HG03342 (cell line): Measurements from ENCODE around the gene PRKD1.

Experiments used
- ATAC-seq: cut with Tn5 transposase; IDR thresholded peaks from one replicate; pipeline ENCODE4 v1.9.1; 2021; ENCODE audit warnings: mild to moderate bottlenecking, moderate library complexity; ENCODE audit not compliant: unreplicated experiment

Gene PRKD1

DNA sequence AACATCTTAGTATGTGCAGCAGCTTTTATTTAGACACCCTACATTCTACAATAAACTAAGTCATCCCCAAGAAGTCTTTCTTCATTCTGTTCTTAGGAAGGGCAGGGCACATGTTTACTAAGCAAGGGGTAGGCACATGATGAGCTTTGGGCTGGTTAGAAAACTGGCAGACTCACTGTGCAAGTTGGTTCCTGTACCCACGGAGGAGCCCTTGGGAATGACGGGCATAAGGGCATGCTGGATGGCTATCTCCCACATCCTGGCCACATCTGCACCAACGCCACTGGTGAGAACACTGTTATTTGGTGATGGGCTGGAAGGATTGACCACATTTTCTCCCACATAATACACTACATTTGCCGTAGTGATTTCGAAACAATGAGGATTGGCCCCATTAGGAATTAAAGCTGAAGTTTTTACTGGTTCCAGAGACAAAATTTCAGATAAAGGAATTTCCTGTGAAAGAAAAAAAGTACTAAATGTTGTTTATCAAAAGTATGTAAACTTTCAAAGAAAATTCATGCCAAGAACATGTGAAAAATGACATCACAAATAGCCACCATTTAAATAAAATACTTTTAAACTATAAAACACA, 297.0 kb downstream of the PRKD1 start:
- ATAC-seq = no peak

- ATAC-seq = no peak
Measured at GRCh38 chr14:29629839-29630238, 297.8 kb downstream of the PRKD1 start.

DNA sequence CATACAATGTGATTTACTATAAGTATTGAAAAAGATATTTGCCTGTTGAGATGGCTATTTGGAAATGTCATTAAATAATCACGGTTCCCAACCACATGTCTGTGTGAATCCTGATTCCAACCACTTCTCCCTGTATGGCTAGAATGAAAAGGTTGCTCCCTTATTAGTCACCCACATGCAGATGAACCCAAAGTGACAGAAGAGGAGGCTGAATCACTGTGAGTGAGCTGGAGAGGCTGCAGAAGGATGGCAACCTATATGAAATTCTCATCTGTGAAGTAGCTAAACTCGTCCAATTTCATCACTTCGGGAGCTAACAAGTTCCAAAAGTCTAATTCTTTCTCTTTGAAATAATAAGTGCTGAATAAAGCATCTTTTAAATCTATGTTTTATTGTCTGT, 300.5 kb downstream of the PRKD1 start:
- ATAC-seq = no peak

- ATAC-seq = no peak
Measured at GRCh38 chr14:29618323-29619067, 309.2 kb downstream of the PRKD1 start.

- no peak for ATAC-seq
Measured at GRCh38 chr14:29616922-29617321, 310.7 kb downstream of the PRKD1 start.

DNA sequence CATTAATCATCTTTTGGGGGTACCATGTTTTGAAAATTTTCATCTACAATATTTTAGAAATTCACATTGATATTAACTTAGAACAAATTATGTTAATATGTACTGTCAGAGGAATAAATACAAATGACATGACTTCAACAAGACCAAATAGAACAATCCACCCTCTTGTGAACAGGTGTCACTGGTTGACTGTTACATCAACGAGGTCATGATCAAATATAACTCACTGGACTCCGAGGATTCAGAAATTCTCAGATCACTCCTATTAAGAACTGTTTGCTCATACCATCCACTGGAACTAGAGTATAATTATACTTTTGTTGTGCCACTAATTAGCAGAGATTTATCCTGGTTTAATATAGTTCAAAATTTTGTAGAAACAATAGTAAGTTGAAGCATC, 318.8 kb downstream of the PRKD1 start:
- ATAC-seq = no peak

DNA sequence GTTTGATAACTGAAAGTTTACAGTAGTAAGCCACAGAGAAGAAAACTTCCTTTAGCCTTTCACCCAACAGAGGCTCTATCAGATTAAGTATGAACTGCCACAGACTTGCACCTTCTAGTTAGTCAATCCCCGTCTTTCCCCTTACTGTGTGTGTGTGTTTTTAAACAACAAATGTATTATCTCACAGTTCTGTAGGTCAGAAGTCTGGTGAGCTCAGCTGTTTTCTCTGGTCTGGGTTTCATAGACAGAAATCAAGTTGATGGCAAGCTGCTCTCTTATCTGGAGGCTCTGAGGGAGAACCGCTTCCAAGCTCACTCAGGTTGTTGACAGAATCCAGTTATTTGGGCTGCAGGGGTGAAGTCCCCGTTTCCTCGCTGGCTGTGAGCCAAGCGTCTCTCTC, 320.5 kb downstream of the PRKD1 start:
- ATAC-seq = no peak

GRCh38 chr14:29603696-29604095, 324.0 kb downstream of the PRKD1 start:
- ATAC-seq = no peak

- no peak for ATAC-seq
Measured at GRCh38 chr14:29601616-29602015, 326.0 kb downstream of the PRKD1 start.

DNA sequence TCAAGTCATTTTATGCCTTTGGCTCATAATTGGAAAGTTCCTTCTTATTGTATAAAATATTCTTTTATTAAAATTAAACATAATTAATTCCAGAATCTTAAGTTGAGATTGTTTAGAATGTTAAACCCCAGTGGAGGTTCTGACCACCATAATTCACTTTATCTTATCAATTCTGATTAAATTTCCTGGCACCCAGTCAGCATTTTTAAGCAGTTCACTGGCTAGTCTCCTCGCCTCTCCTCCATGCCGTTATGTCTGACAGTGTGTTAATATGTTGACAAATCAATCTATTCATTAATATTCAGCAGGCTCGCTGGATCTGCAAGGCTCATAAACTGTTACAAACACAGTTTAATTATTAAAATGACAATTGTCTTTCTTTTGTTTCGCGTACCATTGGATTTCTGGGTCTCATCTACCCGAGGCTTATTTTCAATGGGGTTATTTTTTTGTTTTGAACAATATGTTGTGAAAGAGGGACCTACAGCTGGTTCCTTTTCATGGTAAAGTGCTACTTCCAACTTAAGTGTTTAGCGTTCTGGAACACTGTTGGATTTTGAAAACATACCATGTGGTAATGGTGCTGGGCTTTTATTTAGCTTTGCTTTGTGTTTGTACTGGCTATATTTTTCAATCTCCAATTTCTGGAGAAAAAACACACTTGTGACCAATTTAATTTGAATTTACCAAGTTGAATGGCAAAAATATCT, 339.7 kb downstream of the PRKD1 start:
- ATAC-seq = no peak

DNA sequence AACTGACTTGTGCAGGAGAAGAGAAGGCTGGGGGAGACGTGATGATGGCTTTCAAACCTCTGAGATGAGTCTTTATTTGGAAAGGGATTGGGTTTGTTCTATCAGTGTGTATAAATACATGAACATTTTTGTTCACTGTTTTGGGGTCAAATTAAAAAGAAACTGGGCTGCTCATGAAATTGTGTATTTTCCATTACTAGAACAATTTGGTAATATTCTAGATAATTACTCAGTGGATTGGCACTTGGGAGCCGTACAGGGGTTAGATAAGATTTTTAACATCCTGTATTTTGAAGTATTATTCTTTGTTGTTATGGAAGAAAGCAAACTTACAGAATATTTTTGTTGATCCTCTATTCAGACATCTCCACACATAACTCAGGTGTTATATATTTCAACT, 340.6 kb downstream of the PRKD1 start:
- ATAC-seq = no peak

DNA sequence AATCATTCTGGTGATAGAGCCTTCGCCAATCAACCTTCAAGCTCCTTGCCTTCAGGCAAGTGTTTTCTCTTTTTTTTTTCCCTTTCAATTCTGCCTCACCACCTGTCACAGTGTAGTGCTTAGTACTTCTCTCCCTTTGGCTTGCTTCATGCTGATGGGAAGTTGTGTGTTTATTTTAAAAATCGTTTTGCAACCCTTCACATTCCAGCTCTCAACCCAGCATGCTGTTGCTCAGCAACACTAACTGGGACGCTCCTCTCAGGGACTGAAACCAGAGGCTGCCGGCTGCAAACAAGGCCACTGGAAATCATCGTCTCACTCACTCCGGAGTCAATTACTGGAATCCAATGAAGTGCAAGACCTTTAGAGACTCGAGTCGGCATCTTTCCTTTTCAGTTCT, 342.7 kb downstream of the PRKD1 start:
- no peak for ATAC-seq

GRCh38 chr14:29580763-29581162, 346.9 kb downstream of the PRKD1 start:
- no peak for ATAC-seq

DNA sequence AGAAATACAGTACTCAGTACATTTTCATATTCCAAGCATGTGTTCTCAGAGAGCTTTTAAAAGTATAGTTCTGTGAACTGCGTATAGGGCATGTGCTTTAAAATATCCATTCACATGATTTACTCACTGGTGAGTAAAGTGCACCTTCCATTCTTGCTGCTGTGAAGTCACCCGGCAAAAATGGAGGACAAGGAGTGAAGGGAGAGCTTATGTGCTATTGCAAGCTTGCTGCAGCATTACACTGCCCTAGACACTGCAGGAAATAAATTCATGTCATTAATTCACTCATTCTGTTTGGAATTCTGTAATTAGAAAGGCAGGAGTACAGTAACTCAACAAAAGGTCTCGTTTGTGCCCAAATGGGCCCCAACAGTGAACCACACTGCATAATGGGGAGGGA, 347.8 kb downstream of the PRKD1 start:
- ATAC-seq = no peak

- no peak for ATAC-seq
Measured at GRCh38 chr14:29576927-29577326, 350.7 kb downstream of the PRKD1 start.

DNA sequence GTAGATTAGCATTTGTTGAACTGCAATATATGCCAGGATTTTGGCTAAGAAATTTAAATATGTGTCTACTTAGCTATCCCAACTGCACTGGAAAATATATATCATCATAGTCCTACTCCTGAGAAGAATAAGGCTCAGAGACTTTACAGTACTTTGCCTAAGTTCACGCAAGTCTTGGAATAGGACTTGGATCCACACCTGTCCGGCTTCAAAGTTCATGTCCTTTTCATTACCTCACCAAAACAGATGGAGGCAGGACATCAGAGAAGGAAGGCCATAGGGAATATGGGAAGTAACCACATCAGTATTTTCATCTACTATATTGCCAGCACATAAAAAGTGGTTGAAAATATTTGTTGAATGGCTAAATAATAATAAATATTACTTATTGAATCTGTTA, 358.5 kb downstream of the PRKD1 start:
- ATAC-seq = no peak

DNA sequence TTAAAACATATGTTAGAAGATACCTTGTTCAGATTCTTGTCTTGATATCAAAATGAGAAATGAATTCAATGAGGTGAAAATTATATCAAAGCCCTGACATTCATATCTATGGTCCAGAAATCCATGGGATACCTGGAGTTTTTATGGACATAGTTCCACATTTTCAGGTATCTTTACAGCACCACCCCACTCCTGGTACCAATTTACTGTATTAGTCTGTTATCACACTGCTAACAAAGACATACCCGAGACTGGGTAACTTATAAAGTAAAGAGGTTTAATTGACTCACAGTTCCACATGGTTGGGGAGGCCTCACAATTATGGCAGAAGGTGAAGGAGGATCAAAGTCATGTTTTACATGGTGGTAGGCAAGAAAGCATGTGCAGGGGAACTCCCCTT, 361.5 kb downstream of the PRKD1 start:
- ATAC-seq = no peak

GRCh38 chr14:29558516-29558915, 369.1 kb downstream of the PRKD1 start:
- no peak for ATAC-seq

- no peak for ATAC-seq
Measured at GRCh38 chr14:29554335-29554734, 373.3 kb downstream of the PRKD1 start.

- ATAC-seq = no peak
Measured at GRCh38 chr14:29553427-29553826, 374.2 kb downstream of the PRKD1 start.

DNA sequence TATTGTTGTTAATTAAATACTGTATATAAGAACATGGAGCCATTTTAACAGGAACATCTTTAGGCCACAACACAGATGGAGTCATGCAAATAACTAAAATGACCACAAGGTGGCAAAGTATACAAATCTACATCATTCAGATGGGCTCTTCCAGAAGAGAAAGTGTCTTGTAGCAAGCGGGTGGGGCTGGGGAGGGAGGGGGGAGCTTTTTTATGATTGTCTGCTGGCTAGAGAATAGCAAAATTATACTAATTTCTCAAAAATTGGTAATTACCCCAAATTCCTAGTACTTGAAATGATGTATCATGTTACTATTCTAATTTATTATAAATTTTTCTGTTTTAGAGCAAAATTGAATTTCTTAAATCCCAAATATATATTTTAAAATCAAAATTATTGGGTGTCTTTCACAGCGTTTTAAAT, 378.7 kb downstream of the PRKD1 start:
- ATAC-seq = peak; percentile 92

GRCh38 chr14:29545714-29546113, 381.9 kb downstream of the PRKD1 start:
- ATAC-seq = no peak
